K562 (cell line): Measurements from ENCODE around the gene WDFY2. TPM values are rescaled to one million over a fixed set of nuclear protein-coding genes. Genes with fewer than 3 reads are reported as not detected.

Experiments used
- ATAC-seq: fragments of 200-7000 bp; cut with Tn5 transposase; 3 replicates; pipeline ENCODE4 v1.9.1; 2020; ENCODE audit warnings: moderate library complexity
- BruUV-seq: library from RNA; stranded (reverse); fragments of 400-500 nt; replicated peaks from 2 replicates; lab custom pipeline; 2021; lab: Mats Ljungman, UMichigan
- CTCF ChIA-PET: fragments of 300-600 bp; formaldehyde crosslinking; extraction: SDS; loops from one replicate; lab custom pipeline; 2021; ENCODE audit warnings: low intra/inter-chr PET ratio; lab: Yijun Ruan, JAX
- POLR2A ChIA-PET: fragments of 300-600, 350-650 bp; sonication (Branson Sonifier 250); formaldehyde crosslinking; extraction: SDS; loops from one replicate; lab custom pipeline; 2021; ENCODE audit warnings: antibody characterized with exemption, inconsistent platforms; lab: Yijun Ruan, JAX
- DNase-seq, 4 experiments: peaks; one replicate each; pipeline versions ENCODE4 v3.0.0 to v3.0.0-alpha.2; 2011 to 2018; ENCODE audit warnings: low spot score in 3 of 4, mixed read lengths in 3 of 4; ENCODE audit errors: extremely low read depth in 1 of 4
- FAIRE-seq: peaks from 2 replicates; lab custom pipeline; 2011; peaks lifted over from hg19 to GRCh38; lab: Jason Lieb, UNC
- H2AFZ ChIP-seq: 2 replicates; pipeline ENCODE4 v1.6.0; 2011; ENCODE audit warnings: low read depth, low read length, control low read depth, inconsistent platforms
- H3K27ac ChIP-seq: fragments of 200-600 bp; 3 replicates; pipeline ENCODE4 v1.8.0; 2011; ENCODE audit warnings: low read depth, mild to moderate bottlenecking, control low read depth, inconsistent platforms, low read length, moderate library complexity, mixed read lengths; ENCODE audit errors: extremely low read depth
- H3K27me3 ChIP-seq, 2 experiments: fragments of 300-600 bp in 1 of 2; 2 replicates in 1 of 2; 3 replicates in 1 of 2; pipeline versions ENCODE4 v1.6.0 to v1.8.0; 2011; ENCODE audit warnings: inconsistent platforms in 2 of 2, low read length in 2 of 2, mild to moderate bottlenecking in 1 of 2, mixed read lengths in 1 of 2, moderate library complexity in 1 of 2; ENCODE audit not compliant: control insufficient read depth in 2 of 2, insufficient read depth in 2 of 2
- H3K36me3 ChIP-seq: fragments of 300-600 bp; 3 replicates; pipeline ENCODE4 v1.8.0; 2011; ENCODE audit warnings: mild to moderate bottlenecking, low read length, inconsistent platforms; ENCODE audit not compliant: control insufficient read depth, insufficient read depth
- H3K4me1 ChIP-seq, 2 experiments: fragments of 200-600 bp in 1 of 2; replicated peaks in 1 of 2; 2 replicates in 1 of 2; 3 replicates in 1 of 2; pipeline versions ENCODE4 v1.5.1 to v1.8.0; 2011; ENCODE audit warnings: inconsistent platforms in 2 of 2, low read length in 2 of 2, mild to moderate bottlenecking in 1 of 2, mixed read lengths in 1 of 2, moderate library complexity in 1 of 2; ENCODE audit not compliant: control insufficient read depth in 2 of 2, insufficient read depth in 2 of 2
- H3K4me2 ChIP-seq: 2 replicates; pipeline ENCODE4 v1.6.1; 2011; ENCODE audit warnings: low read length, control low read depth, inconsistent platforms, mixed read lengths; ENCODE audit not compliant: insufficient read depth
- H3K4me3 ChIP-seq: fragments of 200-600 bp; sonication (generic), shearing (Covaris generic); 2 replicates; pipeline ENCODE4 v1.5.1; 2016; ENCODE audit warnings: control low read depth, inconsistent platforms
- H3K79me2 ChIP-seq: fragments of 200-600 bp; 3 replicates; pipeline ENCODE4 v1.8.0; 2011; ENCODE audit warnings: low read length, inconsistent platforms; ENCODE audit not compliant: control insufficient read depth, insufficient read depth
- H3K9ac ChIP-seq, 2 experiments: 2 replicates each; pipeline versions ENCODE4 v1.6.0 to v1.6.1; 2011; ENCODE audit warnings: low read depth in 2 of 2, low read length in 2 of 2, control low read depth in 1 of 2, inconsistent platforms in 1 of 2, mild to moderate bottlenecking in 1 of 2, mixed read lengths in 1 of 2; ENCODE audit not compliant: insufficient read depth in 1 of 2
- H3K9me1 ChIP-seq: one replicate; pipeline ENCODE4 v1.6.0; 2011; ENCODE audit warnings: inconsistent platforms, mild to moderate bottlenecking, low read length, moderate library complexity; ENCODE audit not compliant: control insufficient read depth, insufficient read depth
- H3K9me3 ChIP-seq: replicated peaks from 2 replicates; pipeline ENCODE4 v1.5.1; 2011; ENCODE audit warnings: low read depth, low read length, inconsistent platforms; ENCODE audit not compliant: control insufficient read depth, insufficient read depth
- H4K20me1 ChIP-seq: replicated peaks from 2 replicates; pipeline ENCODE4 v1.6.1; 2011; ENCODE audit warnings: low read length, inconsistent platforms, mixed read lengths; ENCODE audit not compliant: control insufficient read depth, insufficient read depth
- CHCHD3 ChIP-seq: fragments of 250-450 bp; sonication (Bioruptor Pico); IDR thresholded peaks from 2 replicates; pipeline ENCODE4 v2.1.2; 2022; ENCODE audit warnings: mild to moderate bottlenecking
- CREB3 ChIP-seq: fragments of 450-650 bp; conservative IDR thresholded peaks from 2 replicates; pipeline ENCODE4 v1.6.1; 2016; ENCODE audit warnings: missing genetic modification characterization, low read depth, mild to moderate bottlenecking, missing compliant biosample characterization, moderate library complexity
- ESRRB ChIP-seq: fragments of 250-450 bp; sonication (Bioruptor Pico); IDR thresholded peaks from 2 replicates; pipeline ENCODE4 v1.5.0; 2020; ENCODE audit warnings: mild to moderate bottlenecking, moderate library complexity, borderline replicate concordance
- ETS2 ChIP-seq: IDR thresholded peaks from 2 replicates; pipeline ENCODE4 v1.6.1; 2016; ENCODE audit warnings: borderline replicate concordance, missing genetic modification characterization, mild to moderate bottlenecking, moderate library complexity, missing compliant biosample characterization; ENCODE audit not compliant: poor library complexity, severe bottlenecking
- NFE2L1 ChIP-seq: fragments of 450-650 bp; IDR thresholded peaks from 2 replicates; pipeline ENCODE4 v1.6.1; 2016; ENCODE audit warnings: missing genetic modification characterization, low read depth, mild to moderate bottlenecking, missing compliant biosample characterization, moderate library complexity, borderline replicate concordance
- PRPF4 ChIP-seq: fragments of 200-400 bp; formaldehyde crosslinking; IDR thresholded peaks from one replicate; pipeline ENCODE4 v1.6.1; 2017; ENCODE audit warnings: low read length, low read depth, mild to moderate bottlenecking; ENCODE audit not compliant: insufficient read depth, poor library complexity, severe bottlenecking
- SPI1 ChIP-seq: IDR thresholded peaks from 2 replicates; pipeline ENCODE4 v1.6.1; 2011; ENCODE audit warnings: low read depth, low read length, control low read depth, borderline replicate concordance
- TRIM24 ChIP-seq, 2 experiments: fragments of 450-650 bp; IDR thresholded peaks; 2 replicates each; pipeline ENCODE4 v1.6.1; 2016
- ZBTB40 ChIP-seq, 2 experiments: fragments of 450-650 bp in 1 of 2; sonication (generic) in 1 of 2; formaldehyde crosslinking in 1 of 2; IDR thresholded peaks; 2 replicates each; pipeline versions ENCODE4 v1.7.1 to v1.9.0; 2016 to 2022; ENCODE audit warnings: inconsistent platforms in 1 of 2, mild to moderate bottlenecking in 1 of 2, missing genetic modification reagents in 1 of 2
- ZNF212 ChIP-seq: fragments of 450-650 bp; formaldehyde crosslinking; IDR thresholded peaks from 2 replicates; pipeline ENCODE4 v1.4.0; 2020; ENCODE audit warnings: mild to moderate bottlenecking
- WGBS: fragments of 100-300 bp; shearing (Covaris generic); methylation state at CpG from one replicate; pipeline ENCODE4 v1.1.6; 2016; ENCODE audit warnings: low coverage, mixed read lengths; ENCODE audit not compliant: insufficient coverage; ENCODE audit errors: missing lambda C conversion rate; 5-methylcytosine and 5-hydroxymethylcytosine counted together
- in situ Hi-C: fragments of 300-500 bp; cut with MboI; formaldehyde crosslinking; loops from 4 replicates; pipeline ENCODE4 v1.15.0; 2018; ENCODE audit warnings: inconsistent platforms, mixed read lengths
- intact Hi-C: fragments of 100-400 bp; cut with micrococcal nuclease; formaldehyde crosslinking; loops from 2 replicates; pipeline ENCODE4 v1.14.2; 2022
- polyA plus RNA-seq, 8 experiments: library from polyadenylated mRNA; depleted of rRNA in 4 of 8; stranded (reverse) in 5 of 8; unstranded in 3 of 8; fragments of >200 nt; fragmentation: Nextera tagmentation in 2 of 8; fragmentation: Illumina TruSeq in 1 of 8; extraction: Ambion mirVana in 2 of 8; extraction: Trizol in 1 of 8; gene quantifications; 2 replicates each; pipeline versions ENCODE4 v1.2.1 to v1.2.3, GENCODE V29; 2011 to 2014; ENCODE audit warnings: inconsistent platforms in 1 of 8, missing spikeins in 1 of 8
- total RNA-seq, 7 experiments: library from RNA; depleted of rRNA in 6 of 7; stranded (reverse); fragments of >200 nt in 6 of 7; fragmentation: Illumina TruSeq in 2 of 7; extraction: Trizol in 2 of 7; gene quantifications; 2 replicates each; pipeline versions ENCODE4 v1.2.1 to v1.2.3, GENCODE V29; 2011 to 2021; ENCODE audit warnings: low replicate concordance in 1 of 7

Gene WDFY2
- total and polyA plus RNA-seq, 9 of the 15 experiments (the other 6 are each of a cell fraction or from before 2014, with no cell fraction given), result 0.66 to 6.4 (median 4.4) TPM

GRCh38 chr13:51564671-51565070 lies 19.6 kb upstream of the WDFY2 start:
- Histone ChIP-seq H4K20me1 (no peaks in the 10 kb centered on the region), H2AFZ (no peak overlapping the region), H3K9me1 (no peaks in the 10 kb centered on the region), H3K4me3 (no peak overlapping the region)
- intact Hi-C loops (no loop called here), in situ Hi-C loops (no loop called here)
- no TSS peak for BruUV-seq
- TF ChIP-seq CREB3 (tag), result no peak
- TF ChIP-seq ETS2 (tag), result no peak
- TF ChIP-seq SPI1, result no peak
- no peak for TF ChIP-seq ZBTB40 (IDR thresholded peaks at IDR 0.05)
- TF ChIP-seq ZBTB40 (CRISPR knock-in tag; IDR thresholded peaks at IDR 0.05), result no peak
- TF ChIP-seq ZNF212 (CRISPR knock-in tag), result no peak
- no peak for TF ChIP-seq PRPF4
- no peak for TF ChIP-seq ESRRB (CRISPR knock-in tag)
- TF ChIP-seq CHCHD3 (CRISPR knock-in tag), result no peak
- no peak for TF ChIP-seq NFE2L1 (tag)
- no peak for TF ChIP-seq TRIM24 (IDR thresholded peaks at IDR 0.05)
- TF ChIP-seq, all 486 proteins: peak for 0
- no peak overlapping the region for H3K4me2 ChIP-seq
- H3K9ac ChIP-seq, result no peak overlapping the region
- FAIRE-seq (no peak), ATAC-seq (no peak), DNase-seq (no peak)
- no peaks in the 10 kb centered on the region for H3K79me2 ChIP-seq
- POLR2A ChIA-PET, result no interaction called here
- H3K9me3 ChIP-seq, result no peaks in the 10 kb centered on the region
- H3K27me3 ChIP-seq, result no peaks in the 10 kb centered on the region
- no peak overlapping the region for H3K27ac ChIP-seq
- CTCF ChIA-PET, result no interaction called here
- WGBS, result 50% methylated on average over 1 of the region's 1 CpG
- H3K36me3 ChIP-seq, result no peaks in the 10 kb centered on the region
- no peaks in the 10 kb centered on the region; a peak in 1 of 5 replicates for H3K4me1 ChIP-seq
